Esophagus squamous epithelium (tissue), 5 donors: ENCODE data around the gene TFAP2E. TPM values are rescaled to one million over a fixed set of nuclear protein-coding genes. Genes with fewer than 3 reads are reported as not detected.

Source experiments
- DNase-seq: peaks from one replicate; lab custom pipeline; 2025; lab: John Stamatoyannopoulos, UW
- H3K27ac ChIP-seq, 4 donors: fragments of 200-600 bp; sonication (generic); one replicate each; pipeline ENCODE4 v1.5.1; 2016 to 2019; ENCODE audit warnings: mild to moderate bottlenecking in 1 of 4
- H3K27me3 ChIP-seq, 4 donors: fragments of 200-600 bp; sonication (generic); 1 replicate in 3 of 4; 2 replicates in 1 of 4; pipeline versions ENCODE4 v1.5.1 to v1.6.0; 2017 to 2021; ENCODE audit warnings: antibody characterized with exemption in 1 of 4
- H3K36me3 ChIP-seq, 3 donors: fragments of 200-600 bp; sonication (generic); one replicate each; pipeline ENCODE4 v1.5.1; 2016 to 2019
- H3K4me1 ChIP-seq, 3 donors: fragments of 200-600 bp; sonication (generic); one replicate each; pipeline ENCODE4 v1.5.1; 2017 to 2019
- H3K4me3 ChIP-seq, 4 donors: fragments of 200-600 bp; sonication (generic); 1 replicate in 3 of 4; 2 replicates in 1 of 4; pipeline ENCODE4 v1.5.1; 2016 to 2019; ENCODE audit warnings: mild to moderate bottlenecking in 2 of 4, moderate library complexity in 1 of 4
- H3K9me3 ChIP-seq, 3 donors: fragments of 200-600 bp; sonication (generic); one replicate each; pipeline ENCODE4 v1.5.1; 2016 to 2019
- CTCF ChIP-seq, 6 experiments: fragments of 450-650 bp in 4 of 6; fragments of 200-600 bp in 2 of 6; sonication (generic) in 2 of 6; IDR thresholded peaks; one replicate each; pipeline ENCODE4 v1.5.1; 2016 to 2019; ENCODE audit warnings: antibody characterized with exemption in 6 of 6, mild to moderate bottlenecking in 4 of 6, moderate library complexity in 4 of 6
- POLR2A ChIP-seq, 4 donors: fragments of 450-650 bp; IDR thresholded peaks; one replicate each; pipeline ENCODE4 v1.6.1; 2017; ENCODE audit warnings: antibody characterized with exemption in 4 of 4, mild to moderate bottlenecking in 4 of 4, moderate library complexity in 3 of 4
- WGBS, 2 donors: methylation state at CpG; one replicate each; pipeline ENCODE4 v1.1.5; 2018; 5-methylcytosine and 5-hydroxymethylcytosine counted together
- intact Hi-C: fragments of 100-400 bp; cut with DNase I; formaldehyde crosslinking; loops from one replicate; pipeline ENCODE4 v1.15.0; 2022
- total RNA-seq, 4 donors: library from RNA; depleted of rRNA; stranded (reverse); fragments of >200 nt; gene quantifications; one replicate each; pipeline ENCODE4 v1.1.0, GENCODE V29; 2016
- donor health status: DM: yes; HTN: yes; CAD: no.

TFAP2E gene
- total RNA-seq, 4 donors from 2014 or later = 0.26 to 1.1 (median 0.38) TPM; not detected in 1

- TF ChIP-seq CTCF (IDR thresholded peaks at IDR 0.05) (no peak), POLR2A (IDR thresholded peaks at IDR 0.05) (no peak)
- no peak for DNase-seq
- Histone ChIP-seq H3K36me3 (peaks cover 0 to 20% (median 0%) of the 10 kb centered on the region in 3 donors), H3K4me3 (no peak overlapping the region), H3K27ac (no peak overlapping the region), H3K27me3 (no peaks in the 10 kb centered on the region), H3K4me1 (peaks cover 0 to 6% (median 0%) of the 10 kb centered on the region in 3 donors), H3K9me3 (no peaks in the 10 kb centered on the region)
- intact Hi-C loops = no loop called here
- 72 to 76% methylated on average over 7 to 8 of the region's 8 CpGs for WGBS, 2 donors
Observed at GRCh38 chr1:35592991-35593769, 20.1 kb downstream of the TFAP2E start.

GRCh38 chr1:35594005-35594760, 21.1 kb downstream of the TFAP2E start:
- peaks cover 0 to 6% (median 0%) of the 10 kb centered on the region in 3 donors for H3K4me1 ChIP-seq
- WGBS, 2 donors = 77 to 96% methylated on average over 3 to 8 of the region's 9 CpGs
- no peaks in the 10 kb centered on the region for H3K9me3 ChIP-seq
- no peaks in the 10 kb centered on the region for H3K27me3 ChIP-seq
- TF ChIP-seq CTCF (IDR thresholded peaks at IDR 0.05) (no peak), POLR2A (IDR thresholded peaks at IDR 0.05) (no peak)
- H3K27ac ChIP-seq = no peak overlapping the region
- H3K36me3 ChIP-seq = peaks cover 0 to 30% (median 0%) of the 10 kb centered on the region in 3 donors
- H3K4me3 ChIP-seq = no peak overlapping the region
- DNase-seq = no peak
- intact Hi-C loops = no loop called here

- no peak for DNase-seq
Observed at GRCh38 chr1:35595684-35596083, 22.6 kb downstream of the TFAP2E start.

GRCh38 chr1:35597870-35598269, 24.8 kb downstream of the TFAP2E start:
- no peak for DNase-seq
- Histone ChIP-seq H3K27ac (no peak overlapping the region), H3K36me3 (peaks cover 0 to 55% (median 14%) of the 10 kb centered on the region in 3 donors), H3K4me1 (peaks cover 0 to 6% (median 0%) of the 10 kb centered on the region in 3 donors), H3K27me3 (no peaks in the 10 kb centered on the region), H3K9me3 (no peaks in the 10 kb centered on the region), H3K4me3 (no peak overlapping the region)
- 84 to 86% methylated on average over 4 to 5 of the region's 5 CpGs for WGBS, 2 donors
- intact Hi-C loops = no loop called here
- no peak for TF ChIP-seq POLR2A (IDR thresholded peaks at IDR 0.05)
- no peak for TF ChIP-seq CTCF (IDR thresholded peaks at IDR 0.05)

More at GRCh38 chr1:35595684-35596083, 22.6 kb downstream of the TFAP2E start:
- peaks cover 0 to 40% (median 0%) of the 10 kb centered on the region in 3 donors for H3K36me3 ChIP-seq
- H3K27ac ChIP-seq = no peak overlapping the region
- peaks cover 0 to 6% (median 0%) of the 10 kb centered on the region in 3 donors for H3K4me1 ChIP-seq
- intact Hi-C loops = no loop called here
- H3K27me3 ChIP-seq = no peaks in the 10 kb centered on the region
- 90 to 95% methylated on average over 6 to 7 of the region's 7 CpGs for WGBS, 2 donors
- TF ChIP-seq CTCF (IDR thresholded peaks at IDR 0.05) (no peak), POLR2A (IDR thresholded peaks at IDR 0.05) (no peak)
- no peak overlapping the region for H3K4me3 ChIP-seq
- no peaks in the 10 kb centered on the region for H3K9me3 ChIP-seq

GRCh38 chr1:35598895-35599294, 25.8 kb downstream of the TFAP2E start:
- no peaks in the 10 kb centered on the region for H3K4me1 ChIP-seq
- intact Hi-C loops = no loop called here

More at GRCh38 chr1:35598895-35599294, 25.8 kb downstream of the TFAP2E start:
- TF ChIP-seq CTCF (IDR thresholded peaks at IDR 0.05) (no peak), POLR2A (IDR thresholded peaks at IDR 0.05) (no peak)
- Histone ChIP-seq H3K9me3 (no peaks in the 10 kb centered on the region), H3K4me3 (no peak overlapping the region), H3K27ac (no peak overlapping the region), H3K36me3 (peaks cover 0 to 65% (median 21%) of the 10 kb centered on the region in 3 donors), H3K27me3 (no peaks in the 10 kb centered on the region)
- 70% methylated on average over 1 to 2 of the region's 2 CpGs for WGBS, 2 donors
- DNase-seq = no peak
